ENCODE measurements around the gene C1orf210.

C1orf210 gene

GRCh38 chr1:43285269-43285990, at the start of gene C1orf210:
TSS of gene C1orf210 (minus strand) at chr1:43285581. CDS start at chr1:43283270, 2,311 bp downstream.
- DNase-seq (ENCODE audit: low read depth): no peak

GRCh38 chr1:43334453-43335205, 49.2 kb upstream of the C1orf210 start:
- DNase-seq (ENCODE audit: low read depth): no peak

- DNase-seq (ENCODE audit: low read depth): no peak
Measured at GRCh38 chr1:43331688-43332087, 46.3 kb upstream of the C1orf210 start.

- no peak for DNase-seq (ENCODE audit: low read depth)
Measured at GRCh38 chr1:43329995-43330751, 44.8 kb upstream of the C1orf210 start.

- DNase-seq (ENCODE audit: low read depth): no peak
Measured at GRCh38 chr1:43327549-43328292, 42.3 kb upstream of the C1orf210 start.

GRCh38 chr1:43325381-43325780, 40.0 kb upstream of the C1orf210 start:
- no peak for DNase-seq (ENCODE audit: low read depth)

- no peak for DNase-seq (ENCODE audit: low read depth)
Measured at GRCh38 chr1:43324810-43325209, 39.4 kb upstream of the C1orf210 start.

GRCh38 chr1:43322506-43322905, 37.1 kb upstream of the C1orf210 start:
- no peak for DNase-seq (ENCODE audit: low read depth)

- DNase-seq (ENCODE audit: low read depth): no peak
Measured at GRCh38 chr1:43321331-43321891, 36.0 kb upstream of the C1orf210 start.

GRCh38 chr1:43319766-43320165, 34.4 kb upstream of the C1orf210 start:
- no peak for DNase-seq (ENCODE audit: low read depth)

GRCh38 chr1:43319288-43319687, 33.9 kb upstream of the C1orf210 start:
- no peak for DNase-seq (ENCODE audit: low read depth)

GRCh38 chr1:43318831-43319230, 33.5 kb upstream of the C1orf210 start:
- no peak for DNase-seq (ENCODE audit: low read depth)

GRCh38 chr1:43317817-43318471, 32.6 kb upstream of the C1orf210 start:
- no peak for DNase-seq (ENCODE audit: low read depth)

GRCh38 chr1:43316738-43317520, 31.5 kb upstream of the C1orf210 start:
- DNase-seq (ENCODE audit: low read depth): no peak

- no peak for DNase-seq (ENCODE audit: low read depth)
Measured at GRCh38 chr1:43315963-43316737, 30.8 kb upstream of the C1orf210 start.

- DNase-seq (ENCODE audit: low read depth): no peak
Measured at GRCh38 chr1:43315481-43315880, 30.1 kb upstream of the C1orf210 start.

GRCh38 chr1:43314233-43314632, 28.9 kb upstream of the C1orf210 start:
- DNase-seq (ENCODE audit: low read depth): no peak

GRCh38 chr1:43313771-43314170, 28.4 kb upstream of the C1orf210 start:
- DNase-seq (ENCODE audit: low read depth): no peak

- DNase-seq (ENCODE audit: low read depth): no peak
Measured at GRCh38 chr1:43312663-43313515, 27.5 kb upstream of the C1orf210 start.
